GM20000 (cell line): ENCODE measurements around the gene SPINK8.
A peak's percentile ranks its signal among the peaks of the same experiment; 100 is the strongest.
"Not testable (repeated sequence)": the region's sequence is repeated elsewhere in the genome, so short reads cannot be mapped to it uniquely, and the experiment has no call there.

Experiments used
- DNase-seq: peaks from one replicate; pipeline ENCODE4 v3.0.0; 2012; ENCODE audit warnings: low spot score
- TF ChIP-seq, protein P1 (sequence below): IDR thresholded peaks from 2 replicates; pipeline ENCODE4 v1.5.1; 2012; ENCODE audit warnings: mild to moderate bottlenecking, control low read depth; ENCODE audit errors: extremely low read depth, missing control alignments

The SPINK8 gene

DNA sequence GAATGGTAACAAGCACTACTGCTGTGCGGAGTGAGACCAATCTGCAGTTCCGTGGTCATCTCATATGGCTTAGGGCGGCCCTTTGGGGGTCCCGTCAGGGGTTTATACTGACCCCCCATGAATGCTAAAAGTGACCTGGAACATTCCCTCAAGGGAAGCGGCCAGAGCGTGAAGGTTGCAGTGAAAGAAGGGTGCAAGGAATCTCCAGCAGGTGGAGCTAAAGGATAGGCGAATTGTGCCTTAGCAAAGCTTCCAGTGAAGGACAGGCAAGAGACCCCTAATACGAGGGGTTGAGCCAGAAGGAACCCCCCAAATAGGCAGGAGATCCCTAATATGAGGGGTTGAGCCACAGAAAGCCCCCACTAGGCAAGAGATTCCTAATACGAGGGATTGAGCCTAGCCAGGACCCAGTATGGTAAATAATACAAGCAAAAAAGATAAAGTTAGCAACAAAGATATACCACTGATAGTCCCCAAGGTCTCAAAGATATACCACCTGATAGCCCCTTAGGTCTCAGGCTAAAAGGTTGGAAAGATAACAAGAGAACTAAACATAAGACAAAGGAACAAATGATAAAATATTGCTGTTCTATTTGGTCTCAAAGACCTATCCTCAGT is 59.8 kb downstream of the SPINK8 start:
- DNase-seq: peak; percentile 83
- TF ChIP-seq, protein P1, sequence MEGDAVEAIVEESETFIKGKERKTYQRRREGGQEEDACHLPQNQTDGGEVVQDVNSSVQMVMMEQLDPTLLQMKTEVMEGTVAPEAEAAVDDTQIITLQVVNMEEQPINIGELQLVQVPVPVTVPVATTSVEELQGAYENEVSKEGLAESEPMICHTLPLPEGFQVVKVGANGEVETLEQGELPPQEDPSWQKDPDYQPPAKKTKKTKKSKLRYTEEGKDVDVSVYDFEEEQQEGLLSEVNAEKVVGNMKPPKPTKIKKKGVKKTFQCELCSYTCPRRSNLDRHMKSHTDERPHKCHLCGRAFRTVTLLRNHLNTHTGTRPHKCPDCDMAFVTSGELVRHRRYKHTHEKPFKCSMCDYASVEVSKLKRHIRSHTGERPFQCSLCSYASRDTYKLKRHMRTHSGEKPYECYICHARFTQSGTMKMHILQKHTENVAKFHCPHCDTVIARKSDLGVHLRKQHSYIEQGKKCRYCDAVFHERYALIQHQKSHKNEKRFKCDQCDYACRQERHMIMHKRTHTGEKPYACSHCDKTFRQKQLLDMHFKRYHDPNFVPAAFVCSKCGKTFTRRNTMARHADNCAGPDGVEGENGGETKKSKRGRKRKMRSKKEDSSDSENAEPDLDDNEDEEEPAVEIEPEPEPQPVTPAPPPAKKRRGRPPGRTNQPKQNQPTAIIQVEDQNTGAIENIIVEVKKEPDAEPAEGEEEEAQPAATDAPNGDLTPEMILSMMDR: peak; percentile 85

DNA sequence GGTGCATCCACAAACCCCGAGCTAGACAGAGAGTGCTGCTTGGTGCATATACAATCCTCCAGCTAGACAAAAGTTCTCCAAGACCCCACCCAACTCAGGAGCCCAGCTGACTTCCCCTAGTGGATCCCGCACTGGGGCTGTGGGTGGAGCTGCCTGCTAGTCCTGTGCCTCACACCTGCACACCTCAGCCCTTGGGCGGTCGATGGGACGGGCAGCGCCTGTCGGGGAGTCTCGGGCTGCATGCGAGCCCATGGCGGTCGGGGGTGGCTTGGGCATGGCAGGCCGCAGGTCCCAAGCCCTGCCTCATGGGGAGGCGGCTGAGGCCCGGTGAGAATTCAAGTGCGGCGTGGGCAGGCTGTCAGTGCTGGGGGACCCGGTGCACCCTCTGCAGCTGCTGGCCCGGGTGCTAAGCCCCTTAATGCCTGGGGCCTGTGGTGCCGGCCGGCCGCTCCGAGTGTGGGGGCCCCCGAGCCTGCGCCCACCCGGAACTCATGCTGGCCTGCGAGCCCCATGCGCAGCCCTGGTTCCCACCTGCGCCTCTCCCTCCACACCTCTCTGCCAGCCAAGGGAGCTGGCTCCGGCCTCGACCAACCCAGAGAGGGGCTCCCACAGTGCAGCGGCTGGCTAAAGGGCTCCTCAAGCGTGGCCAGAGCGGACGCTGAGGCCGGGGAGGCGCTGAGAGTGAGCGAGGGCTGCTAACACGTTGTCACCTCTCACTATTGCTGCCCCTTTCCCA is 61.5 kb downstream of the SPINK8 start:
- TF ChIP-seq, protein P1: no peak
- no peak for DNase-seq

- not testable (repeated sequence) for DNase-seq
Measured at GRCh38 chr3:48271223-48271622, 62.2 kb downstream of the SPINK8 start.

GRCh38 chr3:48270306-48270705 is 63.2 kb downstream of the SPINK8 start:
- TF ChIP-seq, protein P1: no peak
- DNase-seq: no peak

DNA sequence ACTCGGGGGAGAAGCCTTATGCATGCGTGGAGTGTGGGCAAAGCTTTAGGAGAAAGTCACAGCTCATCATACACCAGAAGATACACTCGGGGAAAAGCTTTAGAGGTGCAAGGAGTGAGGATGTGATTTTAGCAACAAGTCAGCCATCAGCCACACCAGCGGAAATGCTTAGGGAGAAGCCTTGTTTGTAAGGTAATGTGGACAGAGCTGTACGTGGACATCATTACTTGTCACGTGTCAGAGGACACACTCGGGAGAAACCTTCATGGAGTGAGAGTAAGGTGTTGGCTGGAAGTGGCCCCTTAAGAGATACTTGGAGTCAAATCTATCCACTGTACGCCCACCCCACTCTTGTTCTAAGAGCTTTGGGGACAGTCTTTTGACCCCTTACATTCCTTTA is 63.9 kb downstream of the SPINK8 start:
- no peak for DNase-seq
- TF ChIP-seq, protein P1: no peak

GRCh38 chr3:48268936-48269561 is 64.4 kb downstream of the SPINK8 start:
- no peak for DNase-seq
- TF ChIP-seq, protein P1: no peak

DNA sequence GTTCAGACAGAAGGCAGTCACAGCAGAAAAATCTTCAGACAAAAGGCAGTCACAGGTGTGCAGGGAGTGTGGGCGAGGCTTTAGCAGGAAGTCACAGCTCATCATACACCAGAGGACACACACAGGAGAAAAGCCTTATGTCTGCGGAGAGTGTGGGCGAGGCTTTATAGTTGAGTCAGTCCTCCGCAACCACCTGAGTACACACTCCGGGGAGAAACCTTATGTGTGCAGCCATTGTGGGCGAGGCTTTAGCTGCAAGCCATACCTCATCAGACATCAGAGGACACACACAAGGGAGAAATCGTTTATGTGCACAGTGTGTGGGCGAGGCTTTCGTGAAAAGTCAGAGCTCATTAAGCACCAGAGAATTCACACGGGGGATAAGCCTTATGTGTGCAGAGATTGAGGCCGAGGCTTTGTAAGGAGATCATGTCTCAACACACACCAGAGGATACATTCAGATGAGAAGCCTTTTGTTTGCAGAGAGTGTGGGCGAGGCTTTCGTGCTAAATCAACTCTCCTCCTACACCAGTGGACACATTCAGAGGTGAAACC is 65.0 kb downstream of the SPINK8 start:
- TF ChIP-seq, protein P1: no peak
- no peak for DNase-seq
